Ishikawa (cell line): ENCODE data around the gene PEA15.

ENCODE experiments used
- EGR1 ChIP-seq: IDR thresholded peaks from 2 replicates; pipeline ENCODE4 v1.6.1; 2012
- EP300 ChIP-seq: IDR thresholded peaks from 2 replicates; pipeline ENCODE4 v1.6.1; 2012; ENCODE audit warnings: borderline replicate concordance
- NFIC ChIP-seq: IDR thresholded peaks from 2 replicates; pipeline ENCODE4 v1.6.1; 2012
- RAD21 ChIP-seq: IDR thresholded peaks from 2 replicates; pipeline ENCODE4 v1.6.1; 2012; ENCODE audit warnings: low read depth
- REST ChIP-seq: IDR thresholded peaks from 2 replicates; pipeline ENCODE4 v1.6.1; 2012; ENCODE audit warnings: low read depth, mild to moderate bottlenecking
- TAF1 ChIP-seq: IDR thresholded peaks from 2 replicates; pipeline ENCODE4 v1.6.1; 2012; ENCODE audit warnings: low read depth, mild to moderate bottlenecking
- TCF12 ChIP-seq: IDR thresholded peaks from 2 replicates; pipeline ENCODE4 v1.6.1; 2012; ENCODE audit warnings: low read depth
- TEAD4 ChIP-seq: IDR thresholded peaks from 2 replicates; pipeline ENCODE4 v1.6.1; 2012
- YY1 ChIP-seq: IDR thresholded peaks from 2 replicates; pipeline ENCODE4 v1.6.1; 2012; ENCODE audit warnings: low read depth
- ZBTB7A ChIP-seq: IDR thresholded peaks from 2 replicates; pipeline ENCODE4 v1.6.1; 2012; ENCODE audit warnings: low read depth

- no peak for TF ChIP-seq TCF12
- TF ChIP-seq EGR1 = no peak
- TF ChIP-seq EP300 = no peak
- TF ChIP-seq RAD21 = no peak
- TF ChIP-seq YY1 = no peak
- no peak for TF ChIP-seq NFIC
- TF ChIP-seq TAF1 = no peak
- no peak for TF ChIP-seq TEAD4
- no peak for TF ChIP-seq REST
- no peak for TF ChIP-seq ZBTB7A
Measured at GRCh38 chr1:160208557-160209320, 3.6 kb downstream of the PEA15 start.
